Measurements from ENCODE around the gene C3orf20.

- TF ChIP-seq RAD21 (IDR thresholded peaks at IDR 0.05; ENCODE audit: low read depth) (no peak), EP300 (IDR thresholded peaks at IDR 0.05; ENCODE audit: borderline replicate concordance) (no peak), CEBPB (IDR thresholded peaks at IDR 0.05) (no peak), FOXM1 (IDR thresholded peaks at IDR 0.05; ENCODE audit: borderline replicate concordance, low read depth) (no peak), EGR1 (IDR thresholded peaks at IDR 0.05) (no peak), CREB1 (IDR thresholded peaks at IDR 0.05; ENCODE audit: low read depth) (no peak), YY1 (IDR thresholded peaks at IDR 0.05; ENCODE audit: low read depth) (no peak), TAF1 (IDR thresholded peaks at IDR 0.05; ENCODE audit: low read depth) (no peak), ZBTB7A (IDR thresholded peaks at IDR 0.05; ENCODE audit: low read depth) (no peak), MAX (IDR thresholded peaks at IDR 0.05) (no peak)
- TF ChIP-seq, protein P1, sequence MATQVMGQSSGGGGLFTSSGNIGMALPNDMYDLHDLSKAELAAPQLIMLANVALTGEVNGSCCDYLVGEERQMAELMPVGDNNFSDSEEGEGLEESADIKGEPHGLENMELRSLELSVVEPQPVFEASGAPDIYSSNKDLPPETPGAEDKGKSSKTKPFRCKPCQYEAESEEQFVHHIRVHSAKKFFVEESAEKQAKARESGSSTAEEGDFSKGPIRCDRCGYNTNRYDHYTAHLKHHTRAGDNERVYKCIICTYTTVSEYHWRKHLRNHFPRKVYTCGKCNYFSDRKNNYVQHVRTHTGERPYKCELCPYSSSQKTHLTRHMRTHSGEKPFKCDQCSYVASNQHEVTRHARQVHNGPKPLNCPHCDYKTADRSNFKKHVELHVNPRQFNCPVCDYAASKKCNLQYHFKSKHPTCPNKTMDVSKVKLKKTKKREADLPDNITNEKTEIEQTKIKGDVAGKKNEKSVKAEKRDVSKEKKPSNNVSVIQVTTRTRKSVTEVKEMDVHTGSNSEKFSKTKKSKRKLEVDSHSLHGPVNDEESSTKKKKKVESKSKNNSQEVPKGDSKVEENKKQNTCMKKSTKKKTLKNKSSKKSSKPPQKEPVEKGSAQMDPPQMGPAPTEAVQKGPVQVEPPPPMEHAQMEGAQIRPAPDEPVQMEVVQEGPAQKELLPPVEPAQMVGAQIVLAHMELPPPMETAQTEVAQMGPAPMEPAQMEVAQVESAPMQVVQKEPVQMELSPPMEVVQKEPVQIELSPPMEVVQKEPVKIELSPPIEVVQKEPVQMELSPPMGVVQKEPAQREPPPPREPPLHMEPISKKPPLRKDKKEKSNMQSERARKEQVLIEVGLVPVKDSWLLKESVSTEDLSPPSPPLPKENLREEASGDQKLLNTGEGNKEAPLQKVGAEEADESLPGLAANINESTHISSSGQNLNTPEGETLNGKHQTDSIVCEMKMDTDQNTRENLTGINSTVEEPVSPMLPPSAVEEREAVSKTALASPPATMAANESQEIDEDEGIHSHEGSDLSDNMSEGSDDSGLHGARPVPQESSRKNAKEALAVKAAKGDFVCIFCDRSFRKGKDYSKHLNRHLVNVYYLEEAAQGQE (IDR thresholded peaks at IDR 0.05; ENCODE audit: low read depth), result no peak
- TF ChIP-seq, protein P2, sequence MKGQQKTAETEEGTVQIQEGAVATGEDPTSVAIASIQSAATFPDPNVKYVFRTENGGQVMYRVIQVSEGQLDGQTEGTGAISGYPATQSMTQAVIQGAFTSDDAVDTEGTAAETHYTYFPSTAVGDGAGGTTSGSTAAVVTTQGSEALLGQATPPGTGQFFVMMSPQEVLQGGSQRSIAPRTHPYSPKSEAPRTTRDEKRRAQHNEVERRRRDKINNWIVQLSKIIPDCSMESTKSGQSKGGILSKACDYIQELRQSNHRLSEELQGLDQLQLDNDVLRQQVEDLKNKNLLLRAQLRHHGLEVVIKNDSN (IDR thresholded peaks at IDR 0.05), result no peak
Observed at GRCh38 chr3:14820156-14820555, 145.2 kb downstream of the C3orf20 start.

Data from Ishikawa (cell line).